Neural cell (in vitro differentiated cells): Measurements from ENCODE around the gene PRKCE.

Source experiments
- EP300 ChIP-seq: fragments of 450-650 bp; conservative IDR thresholded peaks from 2 replicates; pipeline ENCODE4 v1.6.1; 2014; ENCODE audit warnings: antibody characterized with exemption, mild to moderate bottlenecking, moderate library complexity; ENCODE audit not compliant: poor library complexity, severe bottlenecking
- EZH2 ChIP-seq: fragments of 200-600, 300-800 bp; shearing (Covaris generic), sonication (generic); IDR thresholded peaks from 2 replicates; pipeline ENCODE4 v1.6.1; 2014; ENCODE audit warnings: antibody characterized with exemption, low read length, borderline replicate concordance, mild to moderate bottlenecking; ENCODE audit not compliant: insufficient read depth, poor library complexity, severe bottlenecking
- SMC3 ChIP-seq: fragments of 450-650 bp; conservative IDR thresholded peaks from 2 replicates; pipeline ENCODE4 v1.6.1; 2014; ENCODE audit warnings: antibody characterized with exemption, mild to moderate bottlenecking, moderate library complexity; ENCODE audit not compliant: poor library complexity
- TAF1 ChIP-seq: IDR thresholded peaks from 2 replicates; pipeline ENCODE4 v1.6.1; 2012; ENCODE audit warnings: low read depth
- TF ChIP-seq, protein P1 (sequence below): fragments of 450-650 bp; IDR thresholded peaks from 2 replicates; pipeline ENCODE4 v1.5.1; 2014; ENCODE audit warnings: antibody characterized with exemption, mild to moderate bottlenecking, moderate library complexity; ENCODE audit not compliant: poor library complexity, severe bottlenecking
- TF ChIP-seq, protein P2 (sequence below): IDR thresholded peaks from 2 replicates; pipeline ENCODE4 v1.6.1; 2012; ENCODE audit warnings: borderline replicate concordance

DNA sequence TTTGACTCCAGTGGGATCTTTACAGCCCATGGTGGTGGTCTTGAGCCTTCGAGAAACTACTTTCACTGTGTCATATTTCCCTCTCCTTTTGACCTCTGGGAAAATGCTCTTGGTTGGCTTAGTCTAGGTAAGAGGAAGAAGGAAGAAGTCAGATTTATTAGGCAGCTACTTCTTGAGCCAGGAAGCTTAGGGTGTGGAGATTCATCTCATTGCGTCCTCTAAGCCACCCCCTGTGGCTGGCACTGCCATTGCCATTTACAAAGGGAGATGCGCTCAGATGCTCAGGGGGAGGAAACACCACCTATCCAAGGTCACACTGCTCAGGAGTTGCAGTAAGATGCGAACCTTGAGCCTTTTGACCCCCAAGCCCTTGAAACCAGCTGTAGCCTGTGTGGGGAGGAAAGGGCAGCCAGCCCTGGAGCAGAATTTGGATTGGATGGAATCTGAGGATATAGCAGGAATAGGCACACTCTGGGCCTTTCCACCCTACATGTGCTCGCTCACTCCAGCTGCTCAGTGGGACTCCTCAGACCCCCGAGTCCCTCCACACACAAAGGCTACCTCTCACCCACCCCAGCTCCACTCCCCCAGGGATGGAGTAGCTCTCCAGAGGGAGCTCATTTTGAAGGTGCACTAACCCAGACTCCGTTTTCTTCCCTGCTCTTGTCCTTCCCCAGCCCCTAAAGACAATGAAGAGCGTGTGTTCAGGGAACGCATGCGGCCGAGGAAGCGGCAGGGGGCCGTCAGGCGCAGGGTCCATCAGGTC lies 324.5 kb downstream of the PRKCE start:
- TF ChIP-seq, protein P1, sequence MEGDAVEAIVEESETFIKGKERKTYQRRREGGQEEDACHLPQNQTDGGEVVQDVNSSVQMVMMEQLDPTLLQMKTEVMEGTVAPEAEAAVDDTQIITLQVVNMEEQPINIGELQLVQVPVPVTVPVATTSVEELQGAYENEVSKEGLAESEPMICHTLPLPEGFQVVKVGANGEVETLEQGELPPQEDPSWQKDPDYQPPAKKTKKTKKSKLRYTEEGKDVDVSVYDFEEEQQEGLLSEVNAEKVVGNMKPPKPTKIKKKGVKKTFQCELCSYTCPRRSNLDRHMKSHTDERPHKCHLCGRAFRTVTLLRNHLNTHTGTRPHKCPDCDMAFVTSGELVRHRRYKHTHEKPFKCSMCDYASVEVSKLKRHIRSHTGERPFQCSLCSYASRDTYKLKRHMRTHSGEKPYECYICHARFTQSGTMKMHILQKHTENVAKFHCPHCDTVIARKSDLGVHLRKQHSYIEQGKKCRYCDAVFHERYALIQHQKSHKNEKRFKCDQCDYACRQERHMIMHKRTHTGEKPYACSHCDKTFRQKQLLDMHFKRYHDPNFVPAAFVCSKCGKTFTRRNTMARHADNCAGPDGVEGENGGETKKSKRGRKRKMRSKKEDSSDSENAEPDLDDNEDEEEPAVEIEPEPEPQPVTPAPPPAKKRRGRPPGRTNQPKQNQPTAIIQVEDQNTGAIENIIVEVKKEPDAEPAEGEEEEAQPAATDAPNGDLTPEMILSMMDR, result no peak
- TF ChIP-seq SMC3, result no peak
- TF ChIP-seq EP300, result no peak
- no peak for TF ChIP-seq EZH2
- TF ChIP-seq, protein P2, sequence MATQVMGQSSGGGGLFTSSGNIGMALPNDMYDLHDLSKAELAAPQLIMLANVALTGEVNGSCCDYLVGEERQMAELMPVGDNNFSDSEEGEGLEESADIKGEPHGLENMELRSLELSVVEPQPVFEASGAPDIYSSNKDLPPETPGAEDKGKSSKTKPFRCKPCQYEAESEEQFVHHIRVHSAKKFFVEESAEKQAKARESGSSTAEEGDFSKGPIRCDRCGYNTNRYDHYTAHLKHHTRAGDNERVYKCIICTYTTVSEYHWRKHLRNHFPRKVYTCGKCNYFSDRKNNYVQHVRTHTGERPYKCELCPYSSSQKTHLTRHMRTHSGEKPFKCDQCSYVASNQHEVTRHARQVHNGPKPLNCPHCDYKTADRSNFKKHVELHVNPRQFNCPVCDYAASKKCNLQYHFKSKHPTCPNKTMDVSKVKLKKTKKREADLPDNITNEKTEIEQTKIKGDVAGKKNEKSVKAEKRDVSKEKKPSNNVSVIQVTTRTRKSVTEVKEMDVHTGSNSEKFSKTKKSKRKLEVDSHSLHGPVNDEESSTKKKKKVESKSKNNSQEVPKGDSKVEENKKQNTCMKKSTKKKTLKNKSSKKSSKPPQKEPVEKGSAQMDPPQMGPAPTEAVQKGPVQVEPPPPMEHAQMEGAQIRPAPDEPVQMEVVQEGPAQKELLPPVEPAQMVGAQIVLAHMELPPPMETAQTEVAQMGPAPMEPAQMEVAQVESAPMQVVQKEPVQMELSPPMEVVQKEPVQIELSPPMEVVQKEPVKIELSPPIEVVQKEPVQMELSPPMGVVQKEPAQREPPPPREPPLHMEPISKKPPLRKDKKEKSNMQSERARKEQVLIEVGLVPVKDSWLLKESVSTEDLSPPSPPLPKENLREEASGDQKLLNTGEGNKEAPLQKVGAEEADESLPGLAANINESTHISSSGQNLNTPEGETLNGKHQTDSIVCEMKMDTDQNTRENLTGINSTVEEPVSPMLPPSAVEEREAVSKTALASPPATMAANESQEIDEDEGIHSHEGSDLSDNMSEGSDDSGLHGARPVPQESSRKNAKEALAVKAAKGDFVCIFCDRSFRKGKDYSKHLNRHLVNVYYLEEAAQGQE, result no peak
- TF ChIP-seq TAF1, result no peak
